ENCODE data around the gene LRPAP1. TPM values are rescaled to one million over a fixed set of nuclear protein-coding genes. Genes with fewer than 3 reads are reported as not detected.
A peak's percentile ranks its signal among the peaks of the same experiment; 100 is the strongest.

Gene LRPAP1
- total and polyA plus RNA-seq, 10 of the 15 experiments (the other 5 are each of a cell fraction or from before 2014, with no cell fraction given), result 1.0 to 100 (median 51.1) TPM

DNA sequence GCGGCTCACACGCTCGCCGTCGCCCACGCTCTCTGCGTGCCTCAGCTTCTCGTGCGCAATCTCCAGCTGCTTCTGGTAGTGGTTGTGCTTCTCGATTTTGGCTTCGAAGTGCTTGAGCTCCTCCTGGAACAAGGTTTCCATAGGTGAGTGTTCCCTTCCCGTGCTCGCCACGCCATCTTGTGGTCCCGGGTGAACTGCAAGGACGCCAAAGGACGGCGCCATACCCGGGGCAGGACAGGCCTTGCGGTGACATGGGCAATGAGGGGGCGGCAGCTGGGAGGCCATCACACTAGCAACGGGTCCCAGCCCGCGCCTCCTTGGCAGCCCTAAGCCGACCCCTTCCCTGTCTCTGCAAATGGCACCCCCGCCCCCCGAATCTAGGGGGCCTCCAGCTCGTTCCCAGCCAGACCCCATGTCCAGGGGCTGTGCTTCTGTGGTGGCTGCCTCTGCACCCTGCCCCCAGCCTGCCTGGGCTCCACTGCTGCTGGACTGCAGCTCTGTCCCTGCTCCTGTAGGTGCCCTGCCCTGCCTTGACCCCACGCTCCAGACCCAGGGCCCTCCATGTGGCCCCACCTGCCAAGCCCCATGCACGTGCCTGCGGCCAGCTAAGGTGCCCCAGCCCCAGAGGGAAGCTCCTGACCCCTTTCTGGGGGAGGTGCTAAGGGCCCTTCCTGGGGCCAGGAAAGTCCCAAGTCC is 17.3 kb downstream of the LRPAP1 start:
- H3K36me3 ChIP-seq (ENCODE audit: control insufficient read depth in 2 of 2, insufficient read depth in 2 of 2, low read length in 1 of 2), result peaks cover 6 to 42% of the 10 kb centered on the region in 2 experiments
- no peak overlapping the region for H3K4me2 ChIP-seq (ENCODE audit: control insufficient read depth, insufficient read depth)
- BruUV-seq (replicated peaks), result no TSS peak
- H3K27ac ChIP-seq (ENCODE audit: control insufficient read depth, insufficient read depth), result no peak overlapping the region
- no peak overlapping the region for H3K9ac ChIP-seq (ENCODE audit: control insufficient read depth, insufficient read depth, low read length)
- in situ Hi-C loops (cut with MboI) (no loop called here), intact Hi-C loops (cut with micrococcal nuclease; ENCODE audit: unreplicated experiment) (no loop called here)
- CTCF ChIA-PET, result no interaction called here
- no peaks in the 10 kb centered on the region for H3K4me1 ChIP-seq (ENCODE audit: control insufficient read depth, insufficient read depth, low read length)
- TF ChIP-seq PML (IDR thresholded peaks at IDR 0.05; ENCODE audit: low read length) (no peak), EGR1 (IDR thresholded peaks at IDR 0.05; ENCODE audit: borderline replicate concordance in 1 of 2, low read depth in 2 of 2, low read length in 2 of 2) (no peak)
- TF ChIP-seq, protein P1, sequence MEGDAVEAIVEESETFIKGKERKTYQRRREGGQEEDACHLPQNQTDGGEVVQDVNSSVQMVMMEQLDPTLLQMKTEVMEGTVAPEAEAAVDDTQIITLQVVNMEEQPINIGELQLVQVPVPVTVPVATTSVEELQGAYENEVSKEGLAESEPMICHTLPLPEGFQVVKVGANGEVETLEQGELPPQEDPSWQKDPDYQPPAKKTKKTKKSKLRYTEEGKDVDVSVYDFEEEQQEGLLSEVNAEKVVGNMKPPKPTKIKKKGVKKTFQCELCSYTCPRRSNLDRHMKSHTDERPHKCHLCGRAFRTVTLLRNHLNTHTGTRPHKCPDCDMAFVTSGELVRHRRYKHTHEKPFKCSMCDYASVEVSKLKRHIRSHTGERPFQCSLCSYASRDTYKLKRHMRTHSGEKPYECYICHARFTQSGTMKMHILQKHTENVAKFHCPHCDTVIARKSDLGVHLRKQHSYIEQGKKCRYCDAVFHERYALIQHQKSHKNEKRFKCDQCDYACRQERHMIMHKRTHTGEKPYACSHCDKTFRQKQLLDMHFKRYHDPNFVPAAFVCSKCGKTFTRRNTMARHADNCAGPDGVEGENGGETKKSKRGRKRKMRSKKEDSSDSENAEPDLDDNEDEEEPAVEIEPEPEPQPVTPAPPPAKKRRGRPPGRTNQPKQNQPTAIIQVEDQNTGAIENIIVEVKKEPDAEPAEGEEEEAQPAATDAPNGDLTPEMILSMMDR (IDR thresholded peaks at IDR 0.05 in 2 of 3, conservative IDR thresholded peaks at IDR 0.05 in 1 of 3; ENCODE audit: control insufficient read depth in 2 of 3, extremely low read depth in 1 of 3, insufficient read depth in 1 of 3, low read depth in 3 of 3, low read length in 3 of 3), result 0 out of 6 replicates have a peak, but pooled peaks of 1 of the 3 experiments have one; percentile 6
- 98% methylated on average over 31 of the region's 31 CpGs for WGBS (ENCODE audit: insufficient coverage, insufficient replicate concordance, low lambda C conversion rate, missing lambda C conversion rate)
- H3K9me3 ChIP-seq (replicated peaks; ENCODE audit: control insufficient read depth, insufficient read depth, low read length), result no peaks in the 10 kb centered on the region
- no peak for DNase-seq (ENCODE audit: low read depth, low spot score)
- no peak overlapping the region for H2AFZ ChIP-seq (ENCODE audit: control insufficient read depth, low read depth, low read length)
- H3K79me2 ChIP-seq (ENCODE audit: control insufficient read depth, insufficient read depth, low read length), result no peaks in the 10 kb centered on the region
- POLR2A ChIA-PET, result no interaction called here
- no peak overlapping the region for H3K4me3 ChIP-seq
- no peak for FAIRE-seq
- H3K27me3 ChIP-seq (replicated peaks in 1 of 2; ENCODE audit: control insufficient read depth in 2 of 2, insufficient read depth in 2 of 2, low read length in 1 of 2), result no peaks in the 10 kb centered on the region
- no peaks in the 10 kb centered on the region; the same call in none of the 2 replicates for H4K20me1 ChIP-seq (ENCODE audit: control insufficient read depth, insufficient read depth)
- SMC1A ChIA-PET (ENCODE audit: uncharacterized antibody, unreplicated experiment), result no interaction called here
- RAD21 ChIA-PET (ENCODE audit: unreplicated experiment), result no interaction called here
- no peak; the same call in 2 of the 3 replicates for ATAC-seq

- peaks cover 3 to 39% of the 10 kb centered on the region in 2 experiments; a peak in 3 of 4 replicates for H3K36me3 ChIP-seq (ENCODE audit: control insufficient read depth in 2 of 2, insufficient read depth in 2 of 2, low read length in 1 of 2)
- in situ Hi-C loops (cut with MboI), result no loop called here
- ATAC-seq, result no peak
- TF ChIP-seq ZNF622 (IDR thresholded peaks at IDR 0.05), result no peak
- TF ChIP-seq, protein P2, sequence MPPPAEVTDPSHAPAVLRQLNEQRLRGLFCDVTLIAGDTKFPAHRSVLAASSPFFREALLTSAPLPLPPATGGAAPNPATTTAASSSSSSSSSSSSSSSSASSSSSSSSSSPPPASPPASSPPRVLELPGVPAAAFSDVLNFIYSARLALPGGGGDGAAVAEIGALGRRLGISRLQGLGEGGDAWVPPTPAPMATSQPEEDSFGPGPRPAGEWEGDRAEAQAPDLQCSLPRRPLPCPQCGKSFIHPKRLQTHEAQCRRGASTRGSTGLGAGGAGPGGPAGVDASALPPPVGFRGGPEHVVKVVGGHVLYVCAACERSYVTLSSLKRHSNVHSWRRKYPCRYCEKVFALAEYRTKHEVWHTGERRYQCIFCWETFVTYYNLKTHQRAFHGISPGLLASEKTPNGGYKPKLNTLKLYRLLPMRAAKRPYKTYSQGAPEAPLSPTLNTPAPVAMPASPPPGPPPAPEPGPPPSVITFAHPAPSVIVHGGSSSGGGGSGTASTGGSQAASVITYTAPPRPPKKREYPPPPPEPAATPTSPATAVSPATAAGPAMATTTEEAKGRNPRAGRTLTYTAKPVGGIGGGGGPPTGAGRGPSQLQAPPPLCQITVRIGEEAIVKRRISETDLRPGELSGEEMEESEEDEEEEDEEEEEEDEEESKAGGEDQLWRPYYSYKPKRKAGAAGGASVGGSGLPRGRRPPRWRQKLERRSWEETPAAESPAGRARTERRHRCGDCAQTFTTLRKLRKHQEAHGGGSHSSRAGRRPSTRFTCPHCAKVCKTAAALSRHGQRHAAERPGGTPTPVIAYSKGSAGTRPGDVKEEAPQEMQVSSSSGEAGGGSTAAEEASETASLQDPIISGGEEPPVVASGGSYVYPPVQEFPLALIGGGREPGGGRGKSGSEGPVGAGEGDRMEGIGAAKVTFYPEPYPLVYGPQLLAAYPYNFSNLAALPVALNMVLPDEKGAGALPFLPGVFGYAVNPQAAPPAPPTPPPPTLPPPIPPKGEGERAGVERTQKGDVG (CRISPR knock-in tag; IDR thresholded peaks at IDR 0.05), result no peak
- TF ChIP-seq SREBF1 (IDR thresholded peaks at IDR 0.05; ENCODE audit: low read length), result no peak
- no peak overlapping the region for H3K4me3 ChIP-seq
- H2AFZ ChIP-seq (ENCODE audit: control insufficient read depth, low read depth, low read length), result no peak overlapping the region
- H3K27me3 ChIP-seq (replicated peaks in 1 of 2; ENCODE audit: control insufficient read depth in 2 of 2, insufficient read depth in 2 of 2, low read length in 1 of 2), result no peaks in the 10 kb centered on the region
- no peaks in the 10 kb centered on the region; the same call in 1 of the 2 replicates for H4K20me1 ChIP-seq (ENCODE audit: control insufficient read depth, insufficient read depth)
- no peak overlapping the region for H3K4me2 ChIP-seq (ENCODE audit: control insufficient read depth, insufficient read depth)
- WGBS (ENCODE audit: insufficient coverage, insufficient replicate concordance, low lambda C conversion rate, missing lambda C conversion rate), result 85% methylated on average over 14 of the region's 17 CpGs
- H3K79me2 ChIP-seq (ENCODE audit: control insufficient read depth, insufficient read depth, low read length), result no peaks in the 10 kb centered on the region
- intact Hi-C loops (cut with micrococcal nuclease; ENCODE audit: unreplicated experiment), result no loop called here
- H3K4me1 ChIP-seq (ENCODE audit: control insufficient read depth, insufficient read depth, low read length), result no peaks in the 10 kb centered on the region
- H3K9ac ChIP-seq (ENCODE audit: control insufficient read depth, insufficient read depth, low read length), result no peak overlapping the region
- POLR2A ChIA-PET, result no interaction called here
- CTCF ChIA-PET, result no interaction called here
- SMC1A ChIA-PET (ENCODE audit: uncharacterized antibody, unreplicated experiment), result no interaction called here
- FAIRE-seq, result no peak
- no TSS peak for BruUV-seq (replicated peaks)
- DNase-seq (ENCODE audit: low read depth, low spot score), result no peak
- H3K9me3 ChIP-seq (replicated peaks; ENCODE audit: control insufficient read depth, insufficient read depth, low read length), result no peaks in the 10 kb centered on the region
- RAD21 ChIA-PET (ENCODE audit: unreplicated experiment), result no interaction called here
- H3K27ac ChIP-seq (ENCODE audit: control insufficient read depth, insufficient read depth), result no peak overlapping the region
Measured at GRCh38 chr4:3514221-3514780, 17.9 kb downstream of the LRPAP1 start.

All from GM12878 (cell line).